ENCODE results near the gene SELE. TPM values are rescaled to one million over a fixed set of nuclear protein-coding genes. Genes with fewer than 3 reads are reported as not detected.

Gene SELE
- polyA plus RNA-seq, 6 donors from 2014 or later, result 0.09 TPM; not detected in 5

Other genes with a start within 250 kb of the SELE start
- 1 to 10 TPM in 2 of 6 donors, under 1 TPM in 4; 0.36 to 1.4 (median 0.79) TPM for gene SLC19A2, start 248.1 kb downstream of the SELE start, polyA plus RNA-seq (ENCODE audit: low read depth in 6 of 6)
- under 1 TPM in 1 of 6 donors, not detected in 5; 0.06 TPM for gene F5, start 147.6 kb downstream of the SELE start, polyA plus RNA-seq (ENCODE audit: low read depth in 6 of 6)
- gene SELP, start 104.0 kb downstream of the SELE start, polyA plus RNA-seq (ENCODE audit: low read depth in 6 of 6), result 1 to 10 TPM in 3 of 6 donors, under 1 TPM in 2, not detected in 1; 0.27 to 3.5 (median 1.6) TPM
- gene SELL, start 22.5 kb downstream of the SELE start, polyA plus RNA-seq (ENCODE audit: low read depth in 6 of 6), result 1,000 to 10,000 TPM; 1,749 to 3,838 (median 2,128) TPM
- 10 to 100 TPM; 22.6 to 36.2 (median 29.1) TPM for gene METTL18, start 60.8 kb upstream of the SELE start, polyA plus RNA-seq (ENCODE audit: low read depth in 6 of 6)
- gene SCYL3, start 159.8 kb upstream of the SELE start, polyA plus RNA-seq (ENCODE audit: low read depth in 6 of 6), result 10 to 100 TPM in 5 of 6 donors, 1 to 10 TPM in 1; 8.8 to 31.0 (median 14.5) TPM

Data from naive B cell (primary cell).